NB4 (cell line): Measurements from ENCODE around the gene ZKSCAN8.
A peak's percentile ranks its signal among the peaks of the same experiment; 100 is the strongest.
"Not testable (repeated sequence)": the region's sequence is repeated elsewhere in the genome, so short reads cannot be mapped to it uniquely, and the experiment has no call there.

Experiments used
- DNase-seq: peaks from one replicate; pipeline ENCODE4 v3.0.0; 2010; ENCODE audit warnings: low read depth
- H3K4me3 ChIP-seq: one replicate; pipeline ENCODE4 v1.5.1; 2011; ENCODE audit warnings: mild to moderate bottlenecking, low read depth, low read length, moderate library complexity
- CTCF ChIP-seq: IDR thresholded peaks from one replicate; pipeline ENCODE4 v1.5.1; 2012; ENCODE audit warnings: low read depth, low read length
- MAX ChIP-seq: IDR thresholded peaks from 2 replicates; pipeline ENCODE4 v1.6.1; 2011; ENCODE audit warnings: low read depth, low read length
- MYC ChIP-seq: IDR thresholded peaks from 2 replicates; pipeline ENCODE4 v1.6.1; 2011; ENCODE audit warnings: low read depth, low read length
- POLR2A ChIP-seq: IDR thresholded peaks from 2 replicates; pipeline ENCODE4 v1.6.1; 2011; ENCODE audit warnings: mild to moderate bottlenecking; ENCODE audit not compliant: insufficient read length; ENCODE audit errors: extremely low read depth

The ZKSCAN8 gene

GRCh38 chr6:28141500-28142329, at the start of gene ZKSCAN8:
Gene ZKSCAN8 (plus strand): TSS chr6:28141883. CDS start chr6:28148408, 6,525 bp downstream.
- H3K4me3 ChIP-seq: peak within 1 kb of the TSS; percentile 93
- TF ChIP-seq MAX (peak; percentile 76), POLR2A (peak; percentile 76), CTCF (no peak), MYC (peak; percentile 72)
- peak; percentile 95 for DNase-seq

GRCh38 chr6:28102222-28102621, 39.5 kb upstream of the ZKSCAN8 start:
- DNase-seq, H3K4me3 ChIP-seq: not testable (repeated sequence)

GRCh38 chr6:28102699-28103098, 39.0 kb upstream of the ZKSCAN8 start:
- DNase-seq: not testable (repeated sequence)

GRCh38 chr6:28104392-28105244, 37.1 kb upstream of the ZKSCAN8 start:
- peak overlapping the region; percentile 73 for H3K4me3 ChIP-seq
- peak; percentile 93 for DNase-seq
- peak; percentile 94 for TF ChIP-seq POLR2A
- TF ChIP-seq CTCF: peak; percentile 32
- peak; percentile 61 for TF ChIP-seq MYC
- TF ChIP-seq MAX: peak; percentile 73

More at GRCh38 chr6:28102699-28103098, 39.0 kb upstream of the ZKSCAN8 start:
- H3K4me3 ChIP-seq: not testable (repeated sequence)

GRCh38 chr6:28105245-28105639, 36.4 kb upstream of the ZKSCAN8 start:
- DNase-seq: peak; percentile 72
- peak overlapping the region; percentile 73 for H3K4me3 ChIP-seq
- TF ChIP-seq CTCF: peak; percentile 15
- TF ChIP-seq MAX: no peak
- no peak for TF ChIP-seq MYC
- TF ChIP-seq POLR2A: no peak

- no peak overlapping the region for H3K4me3 ChIP-seq
Observed at GRCh38 chr6:28107506-28107905, 34.2 kb upstream of the ZKSCAN8 start.

More at GRCh38 chr6:28107506-28107905, 34.2 kb upstream of the ZKSCAN8 start:
- DNase-seq: no peak
- TF ChIP-seq MYC: no peak
- no peak for TF ChIP-seq CTCF
- TF ChIP-seq POLR2A: no peak
- TF ChIP-seq MAX: no peak
